ENCODE measurements around the gene CLCA1. TPM values are rescaled to one million over a fixed set of nuclear protein-coding genes. Genes with fewer than 3 reads are reported as not detected.

The CLCA1 gene
- total RNA-seq, 2 experiments from 2014 or later, result not detected

GRCh38 chr1:86537928-86538695, 69.4 kb downstream of the CLCA1 start:
- H3K36me3 Mint-ChIP-seq (ENCODE audit: low read depth), result no peaks in the 10 kb centered on the region
- no peak overlapping the region for H3K27ac Mint-ChIP-seq
- DNase-seq, result no peak
- CTCF ChIA-PET, result no interaction called here
- peaks cover 13% of the 10 kb centered on the region for H3K27me3 Mint-ChIP-seq (ENCODE audit: low read depth)
- no peak overlapping the region for H3K4me3 Mint-ChIP-seq
- intact Hi-C loops (cut with micrococcal nuclease), result no loop called here
- H3K9me3 Mint-ChIP-seq, result no peaks in the 10 kb centered on the region
- H3K4me1 Mint-ChIP-seq (ENCODE audit: low read depth), result no peaks in the 10 kb centered on the region

GRCh38 chr1:86538775-86539174, 70.0 kb downstream of the CLCA1 start:
- intact Hi-C loops (cut with micrococcal nuclease), result no loop called here
- no peak overlapping the region for H3K4me3 Mint-ChIP-seq
- CTCF ChIA-PET, result no interaction called here
- no peak overlapping the region for H3K27ac Mint-ChIP-seq
- no peaks in the 10 kb centered on the region for H3K36me3 Mint-ChIP-seq (ENCODE audit: low read depth)
- H3K27me3 Mint-ChIP-seq (ENCODE audit: low read depth), result peaks cover 15% of the 10 kb centered on the region
- no peak for DNase-seq
- H3K4me1 Mint-ChIP-seq (ENCODE audit: low read depth), result no peaks in the 10 kb centered on the region
- H3K9me3 Mint-ChIP-seq, result no peaks in the 10 kb centered on the region

- Mint-ChIP-seq H3K36me3 (ENCODE audit: low read depth) (no peaks in the 10 kb centered on the region), H3K4me1 (ENCODE audit: low read depth) (no peaks in the 10 kb centered on the region), H3K4me3 (no peak overlapping the region), H3K9me3 (no peaks in the 10 kb centered on the region), H3K27ac (no peak overlapping the region), H3K27me3 (ENCODE audit: low read depth) (peaks cover 17% of the 10 kb centered on the region)
- DNase-seq, result no peak
- intact Hi-C loops (cut with micrococcal nuclease), result no loop called here
- CTCF ChIA-PET, result interaction anchor here (0.8 kb wide), 1 partner anchor 200 kb away, joined by 3 read pairs; no protein-coding TSS in a partner anchor
Measured at GRCh38 chr1:86541859-86542258, 73.1 kb downstream of the CLCA1 start.

- Mint-ChIP-seq H3K4me3 (no peak overlapping the region), H3K9me3 (no peaks in the 10 kb centered on the region), H3K27me3 (ENCODE audit: low read depth) (peaks cover 17% of the 10 kb centered on the region), H3K27ac (no peak overlapping the region), H3K36me3 (ENCODE audit: low read depth) (no peaks in the 10 kb centered on the region), H3K4me1 (ENCODE audit: low read depth) (no peaks in the 10 kb centered on the region)
- CTCF ChIA-PET, result no interaction called here
- intact Hi-C loops (cut with micrococcal nuclease), result no loop called here
- DNase-seq, result no peak
Measured at GRCh38 chr1:86542631-86543030, 73.9 kb downstream of the CLCA1 start.

GRCh38 chr1:86546787-86547221, 78.1 kb downstream of the CLCA1 start, which contains the start of gene CLCA4:
Gene CLCA4 (plus strand): TSS chr1:86547078. CDS start chr1:86547120, 42 bp downstream.
- H3K4me1 Mint-ChIP-seq (ENCODE audit: low read depth), result no peaks in the 10 kb centered on the region
- peaks cover 13% of the 10 kb centered on the region for H3K27me3 Mint-ChIP-seq (ENCODE audit: low read depth)
- intact Hi-C loops (cut with micrococcal nuclease), result no loop called here
- CTCF ChIA-PET, result interaction anchor here (0.6 kb wide), 1 partner anchor 94 kb away, joined by 3 read pairs; no protein-coding TSS in a partner anchor
- no peak for DNase-seq
- no peak within 1 kb of the TSS for H3K4me3 Mint-ChIP-seq
- H3K27ac Mint-ChIP-seq, result no peak within 1 kb of the TSS
- H3K36me3 Mint-ChIP-seq (ENCODE audit: low read depth), result no peaks in the 10 kb centered on the region
- no peaks in the 10 kb centered on the region for H3K9me3 Mint-ChIP-seq

GRCh38 chr1:86548839-86549238, 80.1 kb downstream of the CLCA1 start:
- CTCF ChIA-PET, result interaction anchor here (0.6 kb wide), 1 partner anchor 9 kb away, joined by 4 read pairs; no protein-coding TSS in a partner anchor
- Mint-ChIP-seq H3K27ac (no peak overlapping the region), H3K9me3 (no peaks in the 10 kb centered on the region), H3K27me3 (ENCODE audit: low read depth) (peaks cover 8% of the 10 kb centered on the region), H3K36me3 (ENCODE audit: low read depth) (no peaks in the 10 kb centered on the region), H3K4me3 (no peak overlapping the region), H3K4me1 (ENCODE audit: low read depth) (no peaks in the 10 kb centered on the region)
- DNase-seq, result no peak
- intact Hi-C loops (cut with micrococcal nuclease), result no loop called here

Other genes starting within 250 kb of the CLCA1 start
- gene ODF2L, start 72.6 kb upstream of the CLCA1 start, total RNA-seq, result 10 to 100 TPM; 17.8 to 18.0 TPM
- gene CLCA2, start 44.8 kb upstream of the CLCA1 start, total RNA-seq, result not detected
- gene CLCA4, start 78.2 kb downstream of the CLCA1 start, total RNA-seq, result not detected
- gene SH3GLB1, start 235.6 kb downstream of the CLCA1 start, total RNA-seq, result 10 to 100 TPM; 45.0 to 45.5 TPM

Measured in activated naive CD4-positive, alpha-beta T cell treated with anti-CD3 and anti-CD28 coated beads for 36 hours (primary cell).